ENCODE results near the gene INPP4B.

Gene INPP4B

GRCh38 chr4:142361981-142362380, 484.1 kb downstream of the INPP4B start:
- DNase-seq, result no peak

GRCh38 chr4:142360657-142361056, 485.4 kb downstream of the INPP4B start:
- no peak for DNase-seq

DNA sequence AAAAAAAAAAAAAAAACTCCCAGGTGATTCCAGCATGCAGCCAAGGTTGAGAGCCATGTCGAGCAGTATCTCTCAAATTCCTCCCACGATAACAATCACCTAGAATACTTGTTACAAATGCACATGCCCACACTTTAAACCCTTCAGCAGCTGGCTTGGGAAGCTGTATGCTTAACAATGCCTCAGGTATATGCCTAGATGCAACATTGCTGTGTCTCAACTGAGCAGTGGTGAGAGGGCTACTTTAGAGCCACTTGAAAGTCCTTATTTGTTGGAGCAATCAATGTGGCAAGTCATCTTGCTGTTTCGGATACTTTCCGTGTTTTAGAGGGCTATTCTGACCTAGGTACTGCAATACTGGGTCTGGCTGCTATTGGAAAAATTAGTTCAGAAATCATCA, 487.4 kb downstream of the INPP4B start:
- DNase-seq, result no peak

DNA sequence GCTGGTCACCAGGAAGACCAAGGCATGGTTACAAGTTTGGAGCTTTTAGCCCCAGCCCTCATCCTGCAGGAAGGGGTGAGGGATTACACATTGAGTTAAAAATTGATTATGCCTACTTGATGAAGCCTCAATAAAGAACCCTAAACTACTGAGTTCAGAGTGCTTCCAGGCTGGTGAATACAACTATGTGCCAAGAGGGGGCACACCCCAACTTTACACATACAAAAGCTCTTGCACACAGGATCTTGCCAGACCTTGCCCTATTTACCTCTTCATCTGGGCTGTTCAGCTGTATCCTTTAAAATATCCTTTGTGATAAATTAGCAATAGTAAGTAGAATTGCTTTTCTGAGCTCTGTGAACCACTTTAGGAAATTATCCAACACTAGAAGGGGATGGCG, 489.3 kb downstream of the INPP4B start:
- no peak for DNase-seq

DNA sequence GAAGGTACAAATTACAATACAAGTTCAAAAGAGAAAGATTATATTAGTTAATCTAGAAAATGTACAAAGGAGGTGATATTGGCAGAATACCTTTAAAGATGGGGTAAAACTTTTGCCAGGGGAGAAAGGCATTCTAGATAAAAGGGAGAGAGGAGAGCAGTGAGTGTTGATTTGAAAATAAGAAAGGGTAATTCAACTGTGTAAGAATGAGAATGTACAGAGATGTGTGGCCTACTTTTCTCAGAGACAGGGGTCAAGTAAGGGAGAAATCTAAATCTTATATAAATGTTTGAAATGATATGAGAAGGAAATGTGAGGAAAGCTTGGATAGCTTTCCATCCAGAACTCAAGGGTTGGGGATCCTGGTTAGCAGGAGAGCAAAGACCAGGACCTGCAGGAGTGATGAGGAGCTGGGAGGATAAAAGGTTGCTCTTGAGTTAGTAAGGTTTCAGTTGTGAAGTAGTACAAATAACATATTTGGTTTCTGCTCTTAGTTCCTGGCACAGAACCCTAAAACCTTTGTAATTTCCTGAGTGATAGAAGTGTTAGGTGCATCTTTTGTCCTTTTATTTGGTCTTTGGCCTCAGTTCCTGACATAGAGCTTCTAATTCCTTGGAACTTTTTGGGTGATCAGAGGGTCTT, 489.9 kb downstream of the INPP4B start:
- no peak for DNase-seq

GRCh38 chr4:142355421-142355930, 490.6 kb downstream of the INPP4B start:
- DNase-seq, result no peak

GRCh38 chr4:142354794-142355420, 491.2 kb downstream of the INPP4B start:
- no peak for DNase-seq

DNA sequence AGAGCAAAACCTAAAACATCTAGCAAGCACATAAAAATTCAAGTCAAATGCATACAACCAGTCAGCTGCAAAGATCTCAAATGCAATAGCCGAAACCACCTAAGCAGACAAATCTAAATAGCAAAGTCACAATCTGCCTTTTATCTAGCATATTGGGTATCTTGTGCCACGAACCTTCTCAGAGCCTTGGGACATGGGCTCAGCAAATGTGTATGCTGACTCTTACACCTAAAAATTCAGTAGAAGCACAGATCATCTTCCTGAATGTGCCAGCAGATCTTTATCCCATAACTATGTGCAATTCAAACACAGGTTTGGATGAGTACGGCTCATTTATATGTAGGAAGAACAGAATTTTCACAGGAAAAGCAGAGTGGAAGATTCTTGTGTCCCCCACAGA, 492.1 kb downstream of the INPP4B start:
- no peak for DNase-seq

- DNase-seq, result no peak
Observed at GRCh38 chr4:142353149-142353738, 492.9 kb downstream of the INPP4B start.

DNA sequence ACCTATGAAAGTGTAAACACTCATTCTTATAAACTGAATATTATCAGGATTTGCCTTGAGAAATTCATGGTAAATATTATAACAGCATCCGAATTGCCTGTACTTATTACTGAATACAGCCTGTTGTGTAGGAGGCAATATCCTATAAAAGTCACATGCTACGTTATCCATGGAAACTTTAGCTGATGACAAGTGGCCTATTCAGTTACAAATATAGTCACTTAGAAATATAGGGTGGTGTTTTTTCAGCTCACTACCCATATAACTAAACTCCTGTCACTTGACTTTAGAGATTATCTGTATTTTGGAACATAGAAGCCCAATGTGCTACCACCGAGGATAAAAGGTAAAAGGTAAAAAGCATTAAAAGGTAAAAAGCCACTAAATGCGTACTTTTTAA, 493.4 kb downstream of the INPP4B start:
- DNase-seq, result no peak

GRCh38 chr4:142351958-142352357, 494.1 kb downstream of the INPP4B start:
- DNase-seq, result no peak

DNA sequence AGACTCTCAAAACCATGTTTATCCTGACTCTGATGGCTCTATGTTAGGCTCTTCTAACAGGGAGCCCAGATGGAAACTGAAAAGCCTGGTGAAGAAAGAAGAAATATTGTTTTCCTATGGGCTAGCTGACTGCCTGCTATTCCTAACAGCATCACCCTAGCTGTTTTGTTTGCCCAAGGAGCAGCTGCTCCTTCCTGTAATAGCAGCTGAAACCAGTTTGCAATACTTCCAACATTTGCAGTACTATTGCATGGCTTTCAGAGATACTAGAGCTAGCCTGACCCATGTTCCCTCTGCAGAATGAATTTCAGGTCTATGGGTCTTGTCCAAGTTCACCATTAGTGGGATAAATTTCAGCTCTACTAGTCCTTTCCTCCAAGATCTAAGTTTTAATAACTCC, 495.2 kb downstream of the INPP4B start:
- DNase-seq, result no peak

DNA sequence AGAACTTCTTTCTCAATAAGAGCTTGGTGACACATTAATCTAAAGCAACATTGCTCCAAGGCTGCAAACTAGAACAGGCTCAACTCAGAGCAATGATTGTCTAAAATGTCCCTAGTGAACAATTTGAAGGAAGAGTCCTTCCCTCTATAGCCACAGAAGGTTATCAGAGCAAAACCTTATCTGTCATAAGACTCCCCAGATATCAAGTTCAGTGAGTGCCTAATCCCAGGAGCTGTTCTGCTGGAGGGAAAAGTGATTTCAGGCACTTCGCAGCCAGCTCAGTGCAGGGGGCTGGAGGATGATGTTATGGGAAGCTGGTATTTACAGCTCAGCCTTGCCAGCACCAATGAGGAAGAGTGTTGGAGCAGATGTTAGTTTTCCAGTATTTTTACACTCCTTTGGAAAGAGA, 497.5 kb downstream of the INPP4B start:
- DNase-seq, result no peak

GRCh38 chr4:142347241-142347640, 498.9 kb downstream of the INPP4B start:
- no peak for DNase-seq

GRCh38 chr4:142345924-142346323, 500.2 kb downstream of the INPP4B start:
- DNase-seq, result no peak

- no peak for DNase-seq
Observed at GRCh38 chr4:142341268-142341667, 504.8 kb downstream of the INPP4B start.

DNA sequence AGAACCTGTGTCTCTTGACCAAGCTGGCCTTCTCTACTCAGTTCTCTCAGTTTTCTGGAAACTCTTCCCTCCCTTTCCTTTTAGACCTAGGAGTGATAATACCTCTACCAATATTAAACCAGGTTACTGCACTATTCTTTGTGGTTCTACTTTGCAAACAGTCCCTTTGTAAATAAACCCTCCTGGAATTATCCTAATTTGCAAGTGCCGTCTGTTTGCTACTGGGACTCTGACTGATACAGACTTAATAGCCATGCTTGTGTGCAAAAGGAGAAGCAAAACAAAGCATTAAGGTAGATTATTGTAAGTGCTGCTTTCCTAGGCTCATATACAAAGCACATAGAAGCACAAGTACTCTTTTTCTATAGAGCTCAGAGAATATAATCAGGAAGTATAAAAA, 507.0 kb downstream of the INPP4B start:
- no peak for DNase-seq

- DNase-seq, result no peak
Observed at GRCh38 chr4:142336251-142336934, 509.7 kb downstream of the INPP4B start.

DNA sequence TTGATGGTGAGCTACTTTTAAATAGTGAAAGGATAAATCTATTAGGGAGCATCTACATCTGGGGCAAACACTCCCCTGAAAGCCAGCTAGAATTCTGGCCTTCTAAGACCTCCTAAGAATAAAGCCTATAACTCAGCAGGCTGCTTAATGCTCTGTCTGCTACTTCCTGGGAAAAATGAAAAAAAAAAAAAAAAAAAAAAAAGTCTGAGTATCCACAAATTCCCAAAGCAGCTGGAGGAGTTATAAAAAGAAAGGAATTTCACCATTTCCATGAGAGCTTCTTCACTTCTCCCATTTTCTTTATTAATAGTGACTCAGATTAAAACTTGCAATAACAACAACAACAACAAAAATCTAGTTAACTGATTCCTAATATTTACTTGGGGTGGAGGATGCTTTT, 511.2 kb downstream of the INPP4B start:
- no peak for DNase-seq

DNA sequence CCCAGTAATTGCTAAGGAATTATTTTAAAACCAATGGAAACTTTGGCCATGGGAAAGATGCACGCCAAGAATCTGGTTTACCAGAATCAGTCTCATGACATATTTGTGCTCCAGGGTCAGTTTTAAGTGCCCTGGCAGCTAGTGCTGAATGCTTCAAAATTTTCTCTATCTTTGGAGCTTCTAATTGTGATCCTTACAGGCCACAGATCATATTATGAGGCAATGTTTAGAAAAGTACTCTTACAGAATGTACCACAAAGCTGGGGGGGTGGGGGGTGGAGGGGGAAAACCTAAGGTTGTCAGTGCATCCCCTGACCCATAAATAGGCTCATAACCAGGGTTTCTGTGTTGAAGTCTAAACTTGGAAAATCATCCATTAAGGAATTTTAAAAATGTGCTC, 514.5 kb downstream of the INPP4B start:
- no peak for DNase-seq

DNA sequence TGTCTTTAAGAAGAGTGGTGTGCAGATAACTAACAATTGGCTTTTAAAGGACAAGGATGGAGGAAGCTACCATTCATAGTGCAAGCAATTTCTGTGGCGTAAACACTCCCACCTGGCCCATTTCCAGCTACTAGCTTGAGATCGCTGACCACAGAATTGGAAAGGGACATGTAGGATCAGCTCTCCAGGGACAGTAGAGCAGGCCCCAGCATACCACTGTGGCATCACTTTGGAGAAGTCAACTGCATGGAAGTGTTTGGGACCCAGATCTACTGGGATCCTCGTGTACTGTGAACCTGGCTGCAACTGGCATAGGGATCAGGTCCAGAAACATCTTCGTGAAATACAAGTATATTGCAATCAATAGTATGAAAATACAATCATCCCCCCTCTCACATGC, 515.0 kb downstream of the INPP4B start:
- DNase-seq, result no peak

- no peak for DNase-seq
Observed at GRCh38 chr4:142330311-142330710, 515.8 kb downstream of the INPP4B start.

DNA sequence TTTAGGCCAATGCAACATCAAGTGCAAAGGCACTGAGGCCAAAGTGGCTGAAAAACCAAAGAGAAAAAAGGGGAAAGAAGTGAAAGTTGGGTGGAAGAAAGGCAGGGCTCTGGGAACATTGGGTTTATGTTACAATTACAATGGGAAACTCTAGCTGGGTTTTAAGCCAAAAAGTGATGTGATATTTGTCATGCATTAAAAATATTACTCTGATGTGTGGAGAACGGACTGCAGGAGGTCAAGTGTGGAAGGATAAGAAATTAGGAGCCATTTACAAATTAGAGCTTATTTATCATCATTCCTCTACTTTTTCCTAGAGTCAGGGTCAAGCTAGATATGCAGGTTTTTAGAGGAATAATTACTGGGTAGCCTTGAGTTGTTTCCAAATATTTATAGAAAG, 516.8 kb downstream of the INPP4B start:
- DNase-seq, result no peak

GRCh38 chr4:142326181-142326580, 519.9 kb downstream of the INPP4B start:
- no peak for DNase-seq
